Naive thymus-derived CD4-positive, alpha-beta T cell (primary cell): Measurements from ENCODE around the gene ANKH. TPM values are rescaled to one million over a fixed set of nuclear protein-coding genes. Genes with fewer than 3 reads are reported as not detected.
"Not testable (repeated sequence)": the region's sequence is repeated elsewhere in the genome, so short reads cannot be mapped to it uniquely, and the experiment has no call there.

ENCODE experiments used
- ATAC-seq: fragments of 150-1000 bp; cut with Tn5 transposase; 2 replicates; pipeline ENCODE4 v1.10.0; 2021; ENCODE audit warnings: mild to moderate bottlenecking, moderate library complexity
- CTCF ChIA-PET: fragments of 350-600 bp; sonication (Branson Sonifier 250); formaldehyde crosslinking; loops from one replicate; lab custom pipeline; 2021; ENCODE audit warnings: antibody characterized with exemption; lab: Charles Lee
- POLR2A ChIA-PET: fragments of 350-600 bp; sonication (Branson Sonifier 250); formaldehyde crosslinking; loops from one replicate; lab custom pipeline; 2021; ENCODE audit warnings: antibody characterized with exemption, inconsistent platforms; lab: Charles Lee
- DNase-seq, 9 donors: peaks; one replicate each; pipeline versions ENCODE4 v3.0.0 to v3.0.0-alpha.2; 2020 to 2022; ENCODE audit warnings: mixed read lengths in 1 of 9
- H3K27ac ChIP-seq: one replicate; pipeline ENCODE4 v1.7.0; 2013; ENCODE audit warnings: mild to moderate bottlenecking, low read depth, low read length, moderate library complexity
- H3K27me3 ChIP-seq, 2 donors: one replicate each; pipeline ENCODE4 v1.7.0; 2013; ENCODE audit warnings: low read length in 2 of 2, mild to moderate bottlenecking in 2 of 2, moderate library complexity in 2 of 2; ENCODE audit not compliant: control insufficient read depth in 2 of 2, insufficient read depth in 2 of 2
- H3K36me3 ChIP-seq, 3 experiments: 1 replicate in 2 of 3; 2 replicates in 1 of 3; pipeline ENCODE4 v1.7.0; 2013; ENCODE audit warnings: low read length in 3 of 3, mild to moderate bottlenecking in 3 of 3, moderate library complexity in 1 of 3; ENCODE audit not compliant: insufficient read depth in 3 of 3, control insufficient read depth in 2 of 3
- H3K4me1 ChIP-seq, 2 donors: one replicate each; pipeline ENCODE4 v1.7.0; 2013; ENCODE audit warnings: low read length in 2 of 2, mild to moderate bottlenecking in 2 of 2, moderate library complexity in 1 of 2; ENCODE audit not compliant: control insufficient read depth in 2 of 2, insufficient read depth in 2 of 2
- H3K4me3 ChIP-seq: 2 replicates; pipeline ENCODE4 v1.7.0; 2013; ENCODE audit warnings: mild to moderate bottlenecking, low read length
- H3K9me3 ChIP-seq, 3 experiments: 1 replicate in 2 of 3; 2 replicates in 1 of 3; pipeline ENCODE4 v1.7.0; 2013; ENCODE audit warnings: low read length in 3 of 3; ENCODE audit not compliant: control insufficient read depth in 2 of 3
- H3K27ac Mint-ChIP-seq, 9 donors: one replicate each; pipeline ENCODE4 v1.8.0; 2020 to 2022; ENCODE audit warnings: mixed read lengths in 9 of 9, mild to moderate bottlenecking in 8 of 9, moderate library complexity in 5 of 9, inconsistent platforms in 2 of 9
- H3K27me3 Mint-ChIP-seq, 5 donors: one replicate each; pipeline ENCODE4 v1.8.0; 2021 to 2022; ENCODE audit warnings: mixed read lengths in 5 of 5, mild to moderate bottlenecking in 1 of 5
- H3K36me3 Mint-ChIP-seq, 5 donors: one replicate each; pipeline ENCODE4 v1.8.0; 2020 to 2022; ENCODE audit warnings: mixed read lengths in 5 of 5, mild to moderate bottlenecking in 3 of 5, inconsistent platforms in 1 of 5
- H3K4me1 Mint-ChIP-seq, 7 donors: one replicate each; pipeline ENCODE4 v1.8.0; 2020 to 2022; ENCODE audit warnings: mixed read lengths in 7 of 7, mild to moderate bottlenecking in 3 of 7, inconsistent platforms in 1 of 7
- H3K4me3 Mint-ChIP-seq, 10 donors: one replicate each; pipeline ENCODE4 v1.8.0; 2020 to 2022; ENCODE audit warnings: mild to moderate bottlenecking in 10 of 10, mixed read lengths in 10 of 10, moderate library complexity in 6 of 10, inconsistent platforms in 2 of 10
- H3K9me3 Mint-ChIP-seq, 11 donors: one replicate each; pipeline ENCODE4 v1.8.0; 2020 to 2022; ENCODE audit warnings: mixed read lengths in 11 of 11, mild to moderate bottlenecking in 4 of 11, inconsistent platforms in 1 of 11, moderate library complexity in 1 of 11
- intact Hi-C, 2 donors: fragments of 100-400 bp; cut with micrococcal nuclease; formaldehyde crosslinking; loops; one replicate each; pipeline ENCODE4 v1.15.1; 2023
- polyA plus RNA-seq, 2 donors: library from polyadenylated mRNA; unstranded; fragments of 300-500 nt; fragmentation: Illumina TruSeq; gene quantifications; one replicate each; pipeline ENCODE4 v1.2.3, GENCODE V29; 2021
- total RNA-seq, 6 experiments: library from RNA in 5 of 6; stranded (reverse) in 5 of 6; gene quantifications; 1 replicate in 5 of 6; 2 replicates in 1 of 6; pipeline ENCODE4 v1.2.3 and lab custom pipeline; 2021 to 2026

The ANKH gene
- total and polyA plus RNA-seq, 7 experiments from 2014 or later = 35.9 to 190 (median 69.5) TPM

GRCh38 chr5:14818931-14819790, 52.4 kb downstream of the ANKH start:
- H3K36me3 ChIP-seq = no peaks in the 10 kb centered on the region
- Mint-ChIP-seq H3K4me3 (no peak overlapping the region), H3K36me3 (peaks cover 3 to 30% (median 5%) of the 10 kb centered on the region in 5 donors), H3K4me1 (peaks cover 21 to 87% (median 65%) of the 10 kb centered on the region in 7 donors), H3K27ac (peak overlapping the region in 3 of 9 donors; percentile 14 to 32 (median 27)), H3K27me3 (no peaks in the 10 kb centered on the region), H3K9me3 (no peaks in the 10 kb centered on the region)
- ATAC-seq (no peak), DNase-seq (no peak)
- H3K27me3 ChIP-seq = no peaks in the 10 kb centered on the region
- no peak overlapping the region for H3K27ac ChIP-seq
- no peaks in the 10 kb centered on the region for H3K9me3 ChIP-seq
- POLR2A ChIA-PET = interaction anchor here (0.8 kb wide), 1 partner anchor 19 kb away, joined by 3 read pairs; no protein-coding TSS in a partner anchor
- no peak overlapping the region for H3K4me3 ChIP-seq
- intact Hi-C loops = no loop called here
- CTCF ChIA-PET = interaction anchor here (0.7 kb wide), 1 partner anchor 24 kb away, joined by 3 read pairs; no protein-coding TSS in a partner anchor
- H3K4me1 ChIP-seq = no peaks in the 10 kb centered on the region

GRCh38 chr5:14817762-14818136, 53.8 kb downstream of the ANKH start:
- ATAC-seq, H3K9me3 ChIP-seq, H3K27ac ChIP-seq, H3K36me3 ChIP-seq, H3K9me3 Mint-ChIP-seq, intact Hi-C loops, H3K4me3 ChIP-seq, H3K27me3 ChIP-seq, DNase-seq, H3K27me3 Mint-ChIP-seq, H3K4me3 Mint-ChIP-seq: not testable (repeated sequence)
- peaks cover 3 to 30% (median 6%) of the 10 kb centered on the region in 5 donors for H3K36me3 Mint-ChIP-seq
- peaks cover 30 to 91% (median 75%) of the 10 kb centered on the region in 7 donors for H3K4me1 Mint-ChIP-seq
- POLR2A ChIA-PET = interaction anchor here (0.7 kb wide), 1 partner anchor 8 kb away, joined by 3 read pairs; no protein-coding TSS in a partner anchor
- peak overlapping the region in 2 of 9 donors; percentile 13 to 72 for H3K27ac Mint-ChIP-seq
- CTCF ChIA-PET = interaction anchor here (0.6 kb wide), 2 partner anchors 50 to 1659 kb away, joined by 3 read pairs; no protein-coding TSS in a partner anchor
- peaks cover 5 to 10% of the 10 kb centered on the region in 2 donors for H3K4me1 ChIP-seq

GRCh38 chr5:14816999-14817761, 54.4 kb downstream of the ANKH start:
- ChIA-PET POLR2A (interaction anchor here (0.7 kb wide), 1 partner anchor 9 kb away, joined by 3 read pairs; no protein-coding TSS in a partner anchor), CTCF (interaction anchor here (0.6 kb wide), 1 partner anchor 50 kb away, joined by 3 read pairs; no protein-coding TSS in a partner anchor)
- H3K4me3 ChIP-seq = no peak overlapping the region
- Mint-ChIP-seq H3K27me3 (no peaks in the 10 kb centered on the region), H3K9me3 (peaks cover 0 to 4% (median 0%) of the 10 kb centered on the region in 11 donors), H3K27ac (peak overlapping the region in 3 of 9 donors; percentile 12 to 40 (median 13)), H3K4me1 (peaks cover 33 to 91% (median 77%) of the 10 kb centered on the region in 7 donors), H3K4me3 (no peak overlapping the region), H3K36me3 (peaks cover 3 to 30% (median 6%) of the 10 kb centered on the region in 5 donors)
- ATAC-seq = peak; percentile 29
- H3K36me3 ChIP-seq = no peaks in the 10 kb centered on the region
- peaks cover 11 to 16% of the 10 kb centered on the region in 2 donors for H3K4me1 ChIP-seq
- intact Hi-C loops = no loop called here
- H3K27ac ChIP-seq = no peak overlapping the region
- no peaks in the 10 kb centered on the region for H3K9me3 ChIP-seq
- H3K27me3 ChIP-seq = no peaks in the 10 kb centered on the region
- peak in 1 of 9 donors; percentile 26 for DNase-seq

- ChIA-PET CTCF (no interaction called here), POLR2A (no interaction called here)
- H3K9me3 Mint-ChIP-seq = peaks cover 0 to 4% (median 0%) of the 10 kb centered on the region in 11 donors
- no peak overlapping the region for H3K4me3 Mint-ChIP-seq
- Histone ChIP-seq H3K27ac (no peak overlapping the region), H3K36me3 (no peaks in the 10 kb centered on the region), H3K9me3 (no peaks in the 10 kb centered on the region), H3K4me3 (no peak overlapping the region), H3K27me3 (no peaks in the 10 kb centered on the region), H3K4me1 (peaks cover 18 to 20% of the 10 kb centered on the region in 2 donors)
- H3K4me1 Mint-ChIP-seq = peaks cover 36 to 92% (median 75%) of the 10 kb centered on the region in 7 donors
- DNase-seq (no peak), ATAC-seq (no peak)
- H3K36me3 Mint-ChIP-seq = peaks cover 3 to 29% (median 6%) of the 10 kb centered on the region in 5 donors
- H3K27me3 Mint-ChIP-seq = no peaks in the 10 kb centered on the region
- intact Hi-C loops = no loop called here
- peak overlapping the region in 3 of 9 donors; percentile 30 to 65 (median 62) for H3K27ac Mint-ChIP-seq
Observed at GRCh38 chr5:14816374-14816998, 55.1 kb downstream of the ANKH start.

GRCh38 chr5:14813747-14814146, 57.8 kb downstream of the ANKH start:
- H3K4me3 Mint-ChIP-seq = peak overlapping the region in 6 of 10 donors; percentile 22 to 57 (median 42)
- CTCF ChIA-PET = interaction anchor here (0.8 kb wide), 1 partner anchor 10 kb away, joined by 5 read pairs; no protein-coding TSS in a partner anchor

More at GRCh38 chr5:14813747-14814146, 57.8 kb downstream of the ANKH start:
- H3K27me3 ChIP-seq = no peaks in the 10 kb centered on the region
- H3K36me3 ChIP-seq = no peaks in the 10 kb centered on the region
- DNase-seq = no peak
- Mint-ChIP-seq H3K4me1 (peaks cover 47 to 88% (median 80%) of the 10 kb centered on the region in 7 donors), H3K27me3 (no peaks in the 10 kb centered on the region), H3K27ac (peak overlapping the region in 6 of 9 donors; percentile 7 to 70 (median 56)), H3K36me3 (peaks cover 0 to 18% (median 0%) of the 10 kb centered on the region in 5 donors), H3K9me3 (peaks cover 0 to 4% (median 0%) of the 10 kb centered on the region in 11 donors)
- intact Hi-C loops = loop anchor here (2.0 to 5.0 kb wide), 2 partner anchors 17 to 86 kb away; no protein-coding TSS in a partner anchor
- POLR2A ChIA-PET = no interaction called here
- H3K4me3 ChIP-seq = no peak overlapping the region
- no peak overlapping the region for H3K27ac ChIP-seq
- H3K9me3 ChIP-seq = no peaks in the 10 kb centered on the region
- H3K4me1 ChIP-seq = peaks cover 38 to 42% of the 10 kb centered on the region in 2 donors
- ATAC-seq = no peak
